ENCODE data around the gene PSMC3IP. TPM values are rescaled to one million over a fixed set of nuclear protein-coding genes. Genes with fewer than 3 reads are reported as not detected.
"Not testable (repeated sequence)": the region's sequence is repeated elsewhere in the genome, so short reads cannot be mapped to it uniquely, and the experiment has no call there.

PSMC3IP gene
- total RNA-seq, 4 donors from 2014 or later = 2.2 to 5.0 (median 4.2) TPM

- Histone ChIP-seq H3K4me1 (peaks cover 12 to 18% (median 14%) of the 10 kb centered on the region in 4 donors), H3K36me3 (peaks cover 20 to 28% (median 26%) of the 10 kb centered on the region in 4 donors), H3K4me3 (peak overlapping the region in 1 of 4 donors; percentile 12), H3K9me3 (no peaks in the 10 kb centered on the region), H3K27me3 (no peaks in the 10 kb centered on the region), H3K27ac (replicated peaks in 1 of 4) (peak overlapping the region in 3 of 4 donors; percentile 17 to 55 (median 54))
- intact Hi-C loops (cut with DNase I) = no loop called here
- TF ChIP-seq CTCF (IDR thresholded peaks at IDR 0.05) (peak; percentile 9 to 25 (median 10)), POLR2AphosphoS5 (IDR thresholded peaks at IDR 0.05) (peak in 1 of 2 donors; percentile 47), EP300 (IDR thresholded peaks at IDR 0.05) (no peak), POLR2A (IDR thresholded peaks at IDR 0.05; ENCODE audit: low read depth) (no peak)
- DNase-seq (ENCODE audit: extremely low spot score) = no peak
- 43% methylated on average over 8 of the region's 9 CpGs for WGBS
Measured at GRCh38 chr17:42618442-42619150, 41.1 kb upstream of the PSMC3IP start.

- TF ChIP-seq POLR2A (IDR thresholded peaks at IDR 0.05; ENCODE audit: low read depth) = no peak
- no peak for TF ChIP-seq POLR2AphosphoS5 (IDR thresholded peaks at IDR 0.05)
- no peak for TF ChIP-seq EP300 (IDR thresholded peaks at IDR 0.05)
- TF ChIP-seq CTCF (IDR thresholded peaks at IDR 0.05) = no peak
- Histone ChIP-seq H3K4me3 (no peak overlapping the region), H3K27me3 (no peaks in the 10 kb centered on the region), H3K9me3 (no peaks in the 10 kb centered on the region), H3K4me1 (peaks cover 12 to 18% (median 14%) of the 10 kb centered on the region in 4 donors), H3K27ac (replicated peaks in 1 of 4) (peak overlapping the region in 3 of 4 donors; percentile 17 to 55 (median 54)), H3K36me3 (peaks cover 25 to 34% (median 32%) of the 10 kb centered on the region in 4 donors)
- intact Hi-C loops (cut with DNase I) = no loop called here
- no peak for DNase-seq (ENCODE audit: extremely low spot score)
- WGBS = 47% methylated on average over 3 of the region's 4 CpGs
Measured at GRCh38 chr17:42617956-42618431, 40.5 kb upstream of the PSMC3IP start.

- no peak for DNase-seq (ENCODE audit: extremely low spot score)
- no peak overlapping the region for H3K27ac ChIP-seq (replicated peaks in 1 of 4)
- no peak overlapping the region for H3K4me3 ChIP-seq
- no peaks in the 10 kb centered on the region for H3K27me3 ChIP-seq
- TF ChIP-seq POLR2AphosphoS5 (IDR thresholded peaks at IDR 0.05) (no peak), CTCF (IDR thresholded peaks at IDR 0.05) (no peak), POLR2A (IDR thresholded peaks at IDR 0.05; ENCODE audit: low read depth) (no peak), EP300 (IDR thresholded peaks at IDR 0.05) (no peak)
- H3K36me3 ChIP-seq = peaks cover 38 to 48% (median 45%) of the 10 kb centered on the region in 4 donors
- H3K4me1 ChIP-seq = peaks cover 17 to 27% (median 23%) of the 10 kb centered on the region in 4 donors
- intact Hi-C loops (cut with DNase I) = loop anchor here (5.0 kb wide), 1 partner anchor 44 kb away; the partner anchor contains the start of gene TUBG2
- no peaks in the 10 kb centered on the region for H3K9me3 ChIP-seq
- WGBS = 96% methylated on average over 15 of the region's 17 CpGs
Measured at GRCh38 chr17:42613699-42614295, 36.3 kb upstream of the PSMC3IP start.

GRCh38 chr17:42612013-42612412 lies 34.5 kb upstream of the PSMC3IP start:
- WGBS = 100% methylated on average over 4 of the region's 4 CpGs
- peaks cover 38 to 48% (median 45%) of the 10 kb centered on the region in 4 donors for H3K36me3 ChIP-seq
- intact Hi-C loops (cut with DNase I) = loop anchor here (5.0 kb wide), 1 partner anchor 45 kb away; the partner anchor contains the start of gene TUBG2
- H3K27ac ChIP-seq (replicated peaks in 1 of 4) = no peak overlapping the region
- DNase-seq (ENCODE audit: extremely low spot score) = no peak
- no peaks in the 10 kb centered on the region for H3K9me3 ChIP-seq
- TF ChIP-seq POLR2AphosphoS5 (IDR thresholded peaks at IDR 0.05) = no peak
- no peak for TF ChIP-seq CTCF (IDR thresholded peaks at IDR 0.05)
- no peak for TF ChIP-seq EP300 (IDR thresholded peaks at IDR 0.05)
- TF ChIP-seq POLR2A (IDR thresholded peaks at IDR 0.05; ENCODE audit: low read depth) = no peak
- peaks cover 18 to 28% (median 26%) of the 10 kb centered on the region in 4 donors for H3K4me1 ChIP-seq
- no peak overlapping the region for H3K4me3 ChIP-seq
- no peaks in the 10 kb centered on the region for H3K27me3 ChIP-seq

- 22% methylated on average over 15 of the region's 42 CpGs for WGBS
- H3K9me3 ChIP-seq; DNase-seq (ENCODE audit: extremely low spot score); H3K27me3 ChIP-seq: not testable (repeated sequence)
- Histone ChIP-seq H3K4me1 (peaks cover 31 to 47% (median 45%) of the 10 kb centered on the region in 4 donors), H3K36me3 (peaks cover 33 to 35% (median 34%) of the 10 kb centered on the region in 4 donors), H3K27ac (replicated peaks in 1 of 4) (peak overlapping the region; percentile 89 to 95 (median 92)), H3K4me3 (peak overlapping the region; percentile 72 to 97 (median 86))
- intact Hi-C loops (cut with DNase I) = loop anchor here (2.0 to 5.0 kb wide), 2 partner anchors 47 to 69 kb away; partner anchors contain the start of gene TUBG2
Measured at GRCh38 chr17:42609814-42610801, 32.6 kb upstream of the PSMC3IP start.

Data from esophagus muscularis mucosa (tissue), 4 donors.